SW 1271 (cell line): ENCODE measurements around the gene SLC25A24.
"Not testable (repeated sequence)": the region's sequence is repeated elsewhere in the genome, so short reads cannot be mapped to it uniquely, and the experiment has no call there.

Source experiments
- DNase-seq, 2 experiments: peaks; one replicate each; lab custom pipeline; 2025; lab: John Stamatoyannopoulos, UW

The SLC25A24 gene

DNA sequence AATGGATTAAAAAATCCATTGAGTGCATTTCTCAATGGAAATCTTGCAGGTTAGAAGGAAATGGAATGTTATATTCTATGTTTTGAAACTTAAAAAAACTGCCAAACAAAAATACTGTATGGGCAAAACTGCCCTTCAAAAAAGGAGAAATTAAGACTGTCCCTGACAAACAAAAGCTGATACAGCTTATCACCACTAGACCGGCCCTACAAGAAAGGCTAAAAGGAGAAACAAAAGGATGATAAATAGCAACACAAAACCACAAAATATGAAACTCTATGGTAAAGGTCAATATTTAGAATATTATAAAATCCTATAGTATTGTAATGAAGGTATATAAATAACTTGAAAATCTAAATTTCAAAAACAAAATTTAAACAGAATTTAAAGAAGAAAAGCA is 60.0 kb downstream of the SLC25A24 start:
- DNase-seq, result no peak

DNA sequence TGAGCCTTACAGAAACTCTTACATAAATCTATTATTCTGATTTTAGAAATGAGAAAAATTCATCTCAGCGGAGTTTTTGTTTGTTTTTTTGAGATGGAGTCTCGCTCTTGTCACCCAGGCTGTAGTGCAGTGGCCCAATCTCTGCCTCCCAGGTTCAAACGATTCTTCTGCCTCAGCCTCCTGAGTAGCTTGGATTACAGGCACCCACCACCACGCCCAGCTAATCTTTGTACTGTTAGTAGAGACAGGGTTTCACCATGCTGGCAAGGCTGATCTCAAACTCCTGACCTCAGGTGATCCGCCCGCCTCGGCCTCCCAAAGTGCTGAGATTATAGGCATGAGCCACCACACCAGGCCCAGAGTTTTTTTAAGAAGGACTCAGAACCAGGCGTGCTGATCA is 60.6 kb downstream of the SLC25A24 start:
- not testable (repeated sequence) for DNase-seq

DNA sequence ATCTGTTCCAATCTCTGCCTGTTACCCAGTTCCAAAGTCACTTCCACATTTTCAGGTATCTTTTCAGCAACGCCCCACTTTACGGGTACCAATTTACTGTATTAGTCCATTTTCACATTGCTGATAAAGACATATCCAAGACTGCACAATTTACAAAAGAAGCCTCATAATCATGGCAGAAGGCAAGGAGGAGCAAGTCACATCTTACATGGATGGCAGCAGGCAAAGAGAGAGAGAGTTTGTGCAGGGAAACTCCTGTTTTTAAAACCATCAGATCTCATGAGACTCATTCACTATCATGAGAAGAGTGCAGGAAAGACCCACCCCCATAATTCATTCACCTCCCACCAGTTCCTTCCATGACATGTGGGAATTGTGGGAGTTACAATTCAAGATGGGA is 67.0 kb downstream of the SLC25A24 start:
- DNase-seq, result not testable (repeated sequence)

DNA sequence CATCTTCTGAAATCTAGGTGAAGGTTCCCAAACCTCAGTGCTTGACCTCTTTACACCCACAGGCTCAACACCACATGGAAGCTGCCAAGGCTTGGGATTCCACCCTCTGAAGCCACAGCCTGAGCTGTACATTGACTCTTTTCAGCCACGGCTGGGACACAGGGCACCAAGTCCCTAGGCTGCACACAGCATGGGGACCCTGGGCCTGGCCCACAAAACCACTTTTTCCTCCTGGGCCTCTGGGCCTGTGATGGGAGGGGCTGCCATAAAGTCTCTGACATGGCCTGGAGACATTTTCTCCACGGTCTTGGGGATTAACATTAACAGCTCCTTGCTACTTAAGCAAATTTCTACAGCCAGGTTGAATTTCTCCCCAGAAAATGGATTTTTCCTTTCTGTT is 67.8 kb downstream of the SLC25A24 start:
- DNase-seq, result not testable (repeated sequence)

DNA sequence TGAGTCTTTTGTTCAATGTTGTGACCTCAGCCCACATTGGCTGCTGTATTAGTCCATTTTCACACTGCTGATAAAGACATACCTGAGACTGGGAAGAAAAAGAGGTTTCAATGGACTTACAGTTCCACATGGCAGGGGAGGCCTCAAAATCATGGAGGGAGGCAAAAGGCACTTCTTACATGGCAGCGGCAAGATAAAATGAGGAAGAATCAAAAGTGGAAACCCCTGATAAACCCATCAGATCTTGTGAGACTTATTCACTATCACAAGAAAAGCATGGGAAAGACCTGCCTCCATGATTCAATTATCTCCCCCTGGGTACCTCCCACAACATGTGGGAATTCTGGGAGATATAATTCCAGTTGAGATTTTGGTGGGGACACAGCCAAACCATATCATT is 68.9 kb downstream of the SLC25A24 start:
- not testable (repeated sequence) for DNase-seq

DNA sequence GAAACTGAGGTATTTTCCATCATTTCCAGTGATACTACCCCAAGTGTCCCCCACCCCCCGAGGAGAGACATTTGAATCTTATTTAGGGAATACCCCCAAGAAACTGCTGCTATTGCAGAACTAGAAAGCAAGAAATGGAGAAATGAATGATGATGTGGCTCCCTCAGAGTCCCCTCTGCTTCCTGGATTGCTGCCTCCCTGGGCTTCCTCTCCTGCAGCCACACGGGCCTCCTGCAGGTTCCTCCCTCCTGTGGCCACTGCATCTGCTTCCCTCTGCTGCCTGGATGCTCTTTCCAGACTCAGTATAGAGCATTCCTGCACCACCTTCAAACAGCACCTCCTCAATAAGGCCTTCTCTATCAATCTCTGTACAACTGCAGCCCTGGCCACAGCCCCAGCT is 69.3 kb downstream of the SLC25A24 start:
- DNase-seq, result no peak

DNA sequence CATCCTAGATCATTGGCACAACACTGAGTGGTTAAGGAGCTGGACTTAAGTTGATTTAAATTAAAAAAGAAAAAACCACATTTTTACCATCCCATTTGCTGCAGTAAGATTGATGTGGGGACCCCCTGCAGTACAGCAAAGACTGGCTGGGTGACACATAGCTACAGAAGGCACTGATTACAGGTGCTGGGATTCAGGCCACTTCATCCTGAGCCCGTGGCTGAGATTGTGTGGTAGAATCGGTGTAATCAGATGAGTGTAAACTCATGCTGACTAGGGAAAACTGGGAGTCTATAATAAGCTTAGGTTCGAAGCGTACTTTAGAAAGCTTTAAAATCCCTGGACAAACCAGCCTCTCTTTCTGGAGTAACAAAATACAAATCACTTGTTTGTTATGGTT is 70.1 kb downstream of the SLC25A24 start:
- no peak for DNase-seq

DNA sequence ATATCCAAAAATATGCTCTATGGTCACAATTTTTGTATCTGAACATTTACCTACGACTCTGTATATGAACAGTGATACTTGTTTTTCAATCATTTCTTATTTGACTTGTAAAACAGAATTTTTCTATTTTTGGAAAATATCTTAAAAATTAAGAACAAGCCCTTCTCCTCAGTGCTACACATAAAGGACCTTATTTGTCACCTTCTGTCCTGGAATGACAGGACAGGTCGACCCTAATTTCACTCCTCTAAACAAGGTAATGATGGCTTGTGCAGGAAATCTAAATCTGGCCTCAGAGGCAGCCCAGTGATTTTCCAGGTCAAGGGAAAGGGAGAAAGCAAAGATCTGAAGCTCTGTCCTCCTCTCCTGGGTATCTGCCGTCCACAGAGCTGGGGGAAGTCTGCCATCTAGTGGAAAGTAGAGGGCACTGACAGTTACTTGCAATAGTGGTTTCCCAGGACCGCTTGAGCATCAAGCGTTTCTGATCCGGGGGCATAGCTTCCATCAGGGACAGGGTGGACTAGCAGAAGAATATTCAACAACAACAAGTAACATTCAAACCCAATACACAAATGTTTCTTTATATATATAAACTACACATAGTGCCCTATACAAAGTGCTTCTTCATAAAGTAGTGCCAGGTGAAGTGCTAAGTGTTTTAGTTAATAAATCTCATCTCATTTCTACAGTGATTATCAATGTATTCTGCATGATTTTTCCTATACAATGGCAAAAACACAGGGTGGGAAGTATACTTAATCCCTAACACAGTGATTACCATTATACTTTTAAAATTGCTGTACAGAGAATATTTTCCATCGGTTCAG is 74.6 kb downstream of the SLC25A24 start:
- DNase-seq, result peak; percentile 30 to 74

DNA sequence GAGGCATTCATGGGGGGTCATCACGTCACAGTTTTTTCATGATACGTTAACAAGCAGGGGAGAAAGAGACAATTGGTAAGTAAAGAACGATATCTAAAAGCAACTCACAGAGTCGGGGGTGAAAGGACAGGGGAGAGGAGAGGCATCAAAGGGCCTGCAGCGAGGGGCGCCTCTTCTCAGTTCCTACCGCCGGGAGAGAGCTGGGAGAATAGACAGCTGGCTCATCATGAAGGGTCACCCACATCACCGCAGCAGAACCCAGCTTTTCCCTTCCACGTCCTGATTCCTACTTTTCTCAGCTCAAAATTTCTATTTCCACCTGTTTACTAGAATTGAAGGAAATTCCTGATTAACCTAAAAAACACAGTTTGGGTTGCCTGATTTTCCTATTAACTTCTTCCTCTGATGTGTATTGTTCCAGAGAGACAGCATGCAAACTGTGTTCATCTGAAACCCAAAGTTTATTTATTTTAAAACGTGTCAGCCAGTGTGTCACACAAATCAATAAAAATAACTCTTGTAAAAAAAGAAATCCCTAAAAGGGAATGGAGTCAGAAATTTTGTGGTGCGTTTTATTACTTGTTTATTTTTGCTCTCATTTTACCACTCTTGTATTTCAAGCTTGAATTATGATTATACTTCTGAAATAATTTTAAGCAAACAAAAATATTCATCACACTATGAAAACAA is 75.4 kb downstream of the SLC25A24 start:
- DNase-seq, result no peak

DNA sequence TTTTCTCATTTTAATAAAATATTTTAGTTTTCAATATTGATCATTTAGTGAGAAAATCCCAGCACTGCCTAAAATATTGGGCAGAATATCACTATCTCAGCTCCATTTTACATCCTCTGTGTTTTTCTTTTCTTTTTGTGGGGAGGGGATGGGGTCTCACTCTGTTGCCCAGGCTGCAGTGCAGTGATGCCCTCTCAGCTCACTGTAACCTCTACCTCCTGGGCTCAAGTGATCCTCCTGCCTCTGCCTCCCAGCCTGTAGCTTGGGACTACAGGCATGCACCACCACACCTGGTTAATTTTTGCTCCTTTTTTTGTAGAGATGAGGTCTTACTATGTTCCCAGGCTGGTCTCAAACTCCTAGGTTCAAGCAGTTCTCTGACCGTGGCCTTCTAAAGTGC is 76.1 kb downstream of the SLC25A24 start:
- no peak for DNase-seq

DNA sequence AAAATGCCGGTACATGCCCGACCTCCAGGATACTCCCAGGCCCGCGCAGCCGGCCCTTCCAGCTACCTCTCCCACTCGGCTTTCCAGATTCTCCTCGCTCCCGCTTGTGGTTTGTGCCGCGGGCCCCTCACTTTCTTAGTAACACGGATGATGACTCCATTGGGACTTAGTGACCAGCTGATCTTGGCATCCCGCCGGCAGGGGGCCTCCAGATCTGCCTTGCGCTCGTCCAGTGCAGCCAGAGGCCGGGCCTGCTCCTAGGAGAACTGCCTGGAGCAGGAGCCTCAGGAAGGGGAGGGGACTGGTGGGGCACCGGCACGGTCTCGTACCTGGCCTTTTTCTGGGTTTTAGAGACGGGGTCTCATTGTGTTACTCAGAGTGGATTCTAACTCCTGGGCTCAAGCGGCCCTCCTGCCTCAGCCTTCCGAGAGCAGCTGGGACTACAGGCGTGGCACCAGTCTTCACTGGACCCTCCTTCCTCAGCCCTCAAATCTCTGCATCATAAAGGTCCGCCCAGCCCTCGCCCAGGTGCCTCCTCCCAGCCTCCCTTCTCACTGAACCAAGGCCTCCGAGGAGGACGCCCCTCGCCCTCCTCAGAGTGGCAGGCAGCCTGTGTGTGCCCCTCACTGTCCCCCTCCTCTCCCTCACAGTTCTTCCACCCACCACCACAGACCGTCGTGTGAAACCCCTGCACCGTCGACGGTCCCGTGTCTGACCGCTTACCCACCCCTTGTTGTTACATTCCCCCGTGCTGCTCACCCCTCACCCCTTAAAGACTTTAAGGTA is 78.6 kb downstream of the SLC25A24 start:
- DNase-seq, result no peak

DNA sequence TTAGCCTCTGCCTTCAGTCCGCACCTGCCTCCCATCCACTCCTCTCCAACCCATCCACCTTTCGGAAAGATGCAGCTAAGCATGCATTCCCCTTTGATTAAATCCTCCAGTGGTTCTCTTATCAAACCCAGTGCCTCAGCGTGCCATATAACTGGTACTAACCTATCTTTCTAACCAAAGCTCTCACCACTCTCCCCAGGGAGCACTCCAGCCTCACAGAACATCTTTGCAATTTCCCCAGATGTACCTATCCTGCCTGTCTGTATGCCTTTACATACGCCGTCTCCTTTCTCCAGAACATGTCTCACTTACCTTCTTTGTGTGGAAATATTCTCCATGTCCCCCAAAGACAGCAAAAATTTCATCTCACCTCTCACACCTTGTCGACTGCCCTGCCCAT is 80.0 kb downstream of the SLC25A24 start:
- DNase-seq, result no peak

DNA sequence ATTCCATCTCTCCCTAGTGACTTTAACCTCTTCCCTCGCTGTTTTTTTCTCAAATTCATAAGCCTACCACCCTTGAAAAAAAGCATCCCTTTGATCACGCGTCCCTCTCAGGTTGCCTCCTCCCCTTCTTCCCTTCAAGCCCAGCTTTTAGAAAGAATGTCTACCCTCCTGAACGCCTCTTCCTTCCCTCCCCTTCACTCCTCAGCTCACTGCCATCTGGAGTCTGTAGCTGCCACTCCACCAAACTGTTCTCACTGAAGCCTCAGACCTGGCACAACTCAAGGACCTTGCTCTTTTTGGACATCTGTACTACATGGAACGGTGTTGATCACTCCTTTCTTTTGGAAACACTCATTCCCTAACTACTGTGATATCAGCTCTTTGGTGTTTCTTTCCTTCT is 80.6 kb downstream of the SLC25A24 start:
- DNase-seq, result no peak

DNA sequence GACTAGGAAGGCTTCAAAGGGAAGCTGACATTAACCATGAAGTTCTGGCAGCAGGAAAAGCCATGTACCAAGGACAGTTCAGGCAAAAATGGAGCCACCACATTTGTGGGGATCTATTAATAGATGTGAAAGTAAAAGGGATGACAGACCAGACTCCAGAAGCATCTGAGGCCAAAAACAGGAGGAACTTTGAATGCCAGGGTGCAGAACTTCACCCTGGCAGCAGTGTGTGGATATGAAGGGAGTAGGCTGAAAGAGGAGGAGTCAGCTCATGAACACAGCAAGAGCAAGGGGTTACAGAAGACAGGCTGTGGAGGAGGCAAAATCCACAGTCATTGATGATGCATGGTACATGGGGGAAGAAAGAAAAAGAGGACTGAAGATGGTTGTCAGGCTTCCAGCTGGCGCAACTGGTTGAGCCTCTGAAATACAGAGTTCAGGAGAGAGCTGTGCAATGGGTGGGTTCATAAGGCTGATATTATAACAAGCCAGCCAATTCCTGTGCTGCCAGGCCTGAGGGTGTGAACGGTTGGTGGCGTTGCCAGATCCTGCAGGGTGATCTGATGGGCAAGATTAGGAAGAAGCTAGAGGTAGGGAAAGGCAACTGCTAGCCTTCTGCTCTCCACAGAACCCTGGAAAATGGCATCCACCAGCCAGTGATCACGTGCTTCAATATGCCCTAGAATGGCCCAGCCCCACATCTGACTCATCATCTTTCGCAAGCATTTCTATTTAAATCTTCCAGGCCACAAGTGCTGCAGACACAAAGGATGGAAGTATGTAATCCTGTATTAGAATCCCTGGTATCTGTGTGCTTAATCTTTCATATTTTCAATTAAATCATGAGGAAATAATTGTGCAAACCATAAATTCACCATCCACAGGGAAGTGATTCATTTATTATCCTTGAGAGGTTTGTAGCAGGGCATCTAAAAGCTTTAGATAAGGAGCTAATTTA is 81.9 kb downstream of the SLC25A24 start:
- DNase-seq, result peak in 1 of 2 experiments; percentile 22

DNA sequence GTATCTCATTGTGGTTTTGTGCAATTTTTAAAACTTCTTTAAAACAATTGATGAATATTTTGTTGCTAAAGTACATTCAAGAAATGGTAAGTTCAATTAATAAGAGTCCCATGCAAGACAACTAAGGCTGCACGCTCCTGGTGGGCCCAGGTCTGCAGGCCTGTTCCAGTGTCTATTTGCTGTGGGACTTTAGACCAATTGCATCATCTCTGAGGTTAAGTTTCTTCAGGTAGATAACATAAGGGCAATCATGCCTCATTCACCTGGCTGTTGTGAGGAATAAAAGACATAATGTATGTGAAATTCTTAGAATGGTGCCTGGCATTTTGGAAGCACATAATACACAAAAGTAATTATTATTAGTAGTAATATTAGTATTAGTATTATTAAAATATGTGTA is 82.9 kb downstream of the SLC25A24 start:
- DNase-seq, result no peak

DNA sequence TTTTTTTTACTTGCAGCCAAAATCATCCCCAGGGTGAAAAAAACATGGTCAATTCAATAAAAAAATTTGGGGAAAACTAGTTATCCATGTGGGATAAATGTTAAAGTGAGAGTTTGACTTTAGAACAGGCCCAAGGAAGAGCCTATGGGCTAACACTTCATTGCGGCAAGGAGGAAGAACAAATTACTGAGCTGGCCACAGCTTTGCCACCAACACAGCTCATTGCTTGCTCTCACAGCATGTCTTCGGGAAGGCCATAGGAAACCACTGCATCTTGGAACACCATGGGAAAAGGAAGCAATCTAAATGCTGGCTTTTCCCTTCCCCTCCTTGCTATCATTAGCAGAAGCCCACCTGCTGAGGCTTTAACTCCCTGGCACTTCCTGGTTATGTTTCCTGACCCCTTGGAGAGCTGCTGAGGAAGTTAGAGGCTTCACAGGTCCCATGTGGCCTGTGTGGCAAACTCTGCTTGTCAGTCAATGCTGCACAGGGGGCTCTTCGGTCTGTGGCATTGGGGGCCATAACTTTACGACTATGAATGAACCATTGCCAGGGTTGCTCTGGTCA is 86.0 kb downstream of the SLC25A24 start:
- no peak for DNase-seq

DNA sequence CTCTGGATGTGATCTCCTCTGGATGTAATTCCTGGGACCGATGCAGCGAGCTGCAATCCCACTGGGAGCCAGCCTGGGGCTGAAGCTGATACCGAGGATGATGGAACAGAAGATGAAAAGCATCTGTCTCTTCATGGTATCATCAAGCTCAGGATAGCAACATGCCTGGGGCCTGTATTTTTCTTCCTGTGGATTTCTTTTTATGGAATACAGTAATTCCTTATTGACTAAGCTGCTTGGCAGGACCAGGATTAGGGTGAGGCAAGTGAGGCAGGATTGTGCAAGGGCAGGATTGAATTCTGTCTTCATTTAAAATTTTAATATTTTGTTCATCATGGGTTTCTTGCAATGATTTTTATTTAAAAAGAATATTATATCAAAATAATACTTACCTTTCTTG is 86.6 kb downstream of the SLC25A24 start:
- DNase-seq, result no peak

DNA sequence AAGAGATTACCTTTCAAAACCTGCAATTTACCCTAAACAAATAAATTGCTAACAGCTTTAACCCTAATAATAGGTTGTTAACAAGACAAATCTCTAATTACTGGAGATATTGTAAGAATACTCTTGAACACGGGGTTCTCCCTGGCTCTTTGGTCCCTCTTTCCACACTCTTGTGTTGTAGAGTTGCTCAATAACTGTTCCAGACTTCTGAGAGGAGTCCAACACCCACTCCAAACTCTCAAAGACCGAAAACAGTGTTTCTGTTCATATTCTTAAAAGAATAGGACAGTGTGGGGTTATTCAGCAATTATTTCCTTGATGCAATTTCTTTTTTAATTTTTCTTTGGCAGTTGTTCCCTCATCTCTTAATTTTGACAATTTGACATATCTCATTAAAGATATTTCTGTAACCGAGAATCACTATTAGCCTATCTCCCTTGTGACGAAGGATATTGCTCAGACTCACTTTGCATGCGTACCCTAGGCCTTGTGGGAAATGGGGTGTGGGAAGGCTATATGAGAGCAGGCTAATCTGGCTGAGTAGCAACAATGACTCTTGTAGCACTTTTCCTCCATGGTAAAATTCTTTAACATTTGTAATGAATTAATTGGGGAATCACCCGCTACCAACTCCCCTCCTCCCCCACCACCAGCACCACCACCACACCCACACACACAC is 90.7 kb downstream of the SLC25A24 start:
- DNase-seq, result no peak

DNA sequence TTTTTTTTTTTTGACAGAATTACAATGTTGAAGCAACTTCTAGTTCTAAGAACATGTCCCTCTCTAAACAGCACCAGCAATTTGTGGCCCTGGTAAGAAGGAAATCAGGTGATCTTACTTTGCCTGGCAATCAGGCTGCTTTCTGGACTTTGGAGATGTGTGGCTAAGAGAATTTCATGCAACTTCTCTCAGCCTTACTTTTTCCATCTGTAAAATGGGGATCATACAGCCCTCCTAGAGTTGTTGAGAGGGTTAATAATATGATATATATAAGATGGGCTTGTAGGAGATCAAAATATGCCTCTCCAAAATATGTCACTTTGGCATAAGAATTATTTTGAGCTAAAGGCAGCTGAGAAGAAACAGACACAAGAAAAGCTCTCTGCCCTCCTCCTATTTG is 92.0 kb downstream of the SLC25A24 start:
- DNase-seq, result no peak

DNA sequence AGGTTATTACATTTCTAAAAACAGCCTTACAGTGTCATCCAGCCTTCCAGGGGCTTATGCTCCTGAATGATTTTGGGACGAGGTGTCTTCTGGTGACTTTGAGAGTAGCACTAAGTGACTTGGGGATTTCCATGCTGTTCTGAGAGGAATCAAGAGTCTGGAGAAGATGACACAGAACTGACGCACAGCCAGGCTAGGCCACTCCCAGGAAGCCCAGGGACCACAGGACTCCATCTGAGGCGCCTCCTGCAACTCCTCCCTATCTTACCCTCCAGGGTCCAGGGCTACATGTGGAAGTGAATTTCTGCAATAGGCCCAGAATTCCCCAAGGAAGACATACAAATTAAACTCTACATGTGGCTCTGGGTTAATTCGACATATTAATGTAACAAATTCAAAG is 92.5 kb downstream of the SLC25A24 start:
- peak in 1 of 2 experiments; percentile 30 for DNase-seq

DNA sequence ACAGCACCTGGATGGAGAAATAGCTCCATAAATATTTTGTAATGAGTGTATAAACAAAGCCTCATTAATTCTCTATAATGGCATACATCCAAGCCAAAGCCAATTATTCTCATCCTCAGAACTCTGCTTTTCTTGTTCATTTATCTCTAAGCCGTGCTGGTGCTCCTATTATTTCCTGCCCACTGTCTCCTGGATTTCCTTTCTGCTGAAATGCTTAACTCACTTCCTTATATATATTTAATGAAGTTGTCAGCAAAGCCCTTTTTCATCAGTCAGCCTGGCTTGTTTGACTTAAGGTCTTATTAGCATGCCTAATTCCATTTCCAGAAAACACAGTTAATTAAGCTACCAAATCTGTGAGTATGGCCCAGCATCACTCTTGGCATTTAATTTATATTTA is 93.4 kb downstream of the SLC25A24 start:
- no peak for DNase-seq
